ENCODE data around the gene RAB28.

DNA sequence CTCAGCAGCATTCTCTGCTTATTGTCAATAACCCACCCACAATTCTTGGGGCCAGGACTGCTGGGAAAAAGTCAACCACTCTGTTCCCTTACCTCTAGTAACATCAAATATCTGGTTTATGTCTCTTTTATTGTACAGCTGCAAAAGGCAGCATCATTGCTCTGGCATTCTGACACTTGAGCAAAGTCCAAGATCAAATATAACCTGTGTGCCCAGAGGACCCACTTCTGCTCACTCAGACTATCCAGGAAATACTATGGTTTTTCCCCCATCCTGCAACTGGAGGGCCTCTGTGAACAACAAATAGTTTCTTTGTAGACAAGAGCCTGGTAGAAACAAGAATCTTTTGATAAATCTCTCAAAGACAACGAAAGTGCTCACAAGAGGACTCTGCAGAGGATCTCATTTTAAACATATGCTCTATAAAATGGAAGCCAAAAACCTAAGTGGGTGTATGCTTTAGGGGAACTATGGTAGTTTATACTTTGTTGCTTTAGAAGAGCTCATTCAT is 154.7 kb downstream of the RAB28 start:
- TF ChIP-seq, protein P1, sequence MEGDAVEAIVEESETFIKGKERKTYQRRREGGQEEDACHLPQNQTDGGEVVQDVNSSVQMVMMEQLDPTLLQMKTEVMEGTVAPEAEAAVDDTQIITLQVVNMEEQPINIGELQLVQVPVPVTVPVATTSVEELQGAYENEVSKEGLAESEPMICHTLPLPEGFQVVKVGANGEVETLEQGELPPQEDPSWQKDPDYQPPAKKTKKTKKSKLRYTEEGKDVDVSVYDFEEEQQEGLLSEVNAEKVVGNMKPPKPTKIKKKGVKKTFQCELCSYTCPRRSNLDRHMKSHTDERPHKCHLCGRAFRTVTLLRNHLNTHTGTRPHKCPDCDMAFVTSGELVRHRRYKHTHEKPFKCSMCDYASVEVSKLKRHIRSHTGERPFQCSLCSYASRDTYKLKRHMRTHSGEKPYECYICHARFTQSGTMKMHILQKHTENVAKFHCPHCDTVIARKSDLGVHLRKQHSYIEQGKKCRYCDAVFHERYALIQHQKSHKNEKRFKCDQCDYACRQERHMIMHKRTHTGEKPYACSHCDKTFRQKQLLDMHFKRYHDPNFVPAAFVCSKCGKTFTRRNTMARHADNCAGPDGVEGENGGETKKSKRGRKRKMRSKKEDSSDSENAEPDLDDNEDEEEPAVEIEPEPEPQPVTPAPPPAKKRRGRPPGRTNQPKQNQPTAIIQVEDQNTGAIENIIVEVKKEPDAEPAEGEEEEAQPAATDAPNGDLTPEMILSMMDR (IDR thresholded peaks at IDR 0.05): no peak
- no peak for TF ChIP-seq FOXM1 (IDR thresholded peaks at IDR 0.05; ENCODE audit: low read depth)
- no peak for TF ChIP-seq RFX5 (IDR thresholded peaks at IDR 0.05; ENCODE audit: low read length)
- no peak for TF ChIP-seq RCOR1 (IDR thresholded peaks at IDR 0.05; ENCODE audit: low read length)
- TF ChIP-seq CHD2 (IDR thresholded peaks at IDR 0.05; ENCODE audit: low read length, partially characterized antibody): no peak
- no peak for TF ChIP-seq EP300 (IDR thresholded peaks at IDR 0.05; ENCODE audit: borderline replicate concordance in 1 of 2, low read depth in 1 of 2, low read length in 1 of 2)
- no peak for TF ChIP-seq POLR2AphosphoS5 (IDR thresholded peaks at IDR 0.05; ENCODE audit: low read depth, low read length)
- TF ChIP-seq, protein P2, sequence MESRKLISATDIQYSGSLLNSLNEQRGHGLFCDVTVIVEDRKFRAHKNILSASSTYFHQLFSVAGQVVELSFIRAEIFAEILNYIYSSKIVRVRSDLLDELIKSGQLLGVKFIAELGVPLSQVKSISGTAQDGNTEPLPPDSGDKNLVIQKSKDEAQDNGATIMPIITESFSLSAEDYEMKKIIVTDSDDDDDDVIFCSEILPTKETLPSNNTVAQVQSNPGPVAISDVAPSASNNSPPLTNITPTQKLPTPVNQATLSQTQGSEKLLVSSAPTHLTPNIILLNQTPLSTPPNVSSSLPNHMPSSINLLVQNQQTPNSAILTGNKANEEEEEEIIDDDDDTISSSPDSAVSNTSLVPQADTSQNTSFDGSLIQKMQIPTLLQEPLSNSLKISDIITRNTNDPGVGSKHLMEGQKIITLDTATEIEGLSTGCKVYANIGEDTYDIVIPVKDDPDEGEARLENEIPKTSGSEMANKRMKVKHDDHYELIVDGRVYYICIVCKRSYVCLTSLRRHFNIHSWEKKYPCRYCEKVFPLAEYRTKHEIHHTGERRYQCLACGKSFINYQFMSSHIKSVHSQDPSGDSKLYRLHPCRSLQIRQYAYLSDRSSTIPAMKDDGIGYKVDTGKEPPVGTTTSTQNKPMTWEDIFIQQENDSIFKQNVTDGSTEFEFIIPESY (IDR thresholded peaks at IDR 0.05; ENCODE audit: borderline replicate concordance, low read depth): no peak
- TF ChIP-seq RAD21 (IDR thresholded peaks at IDR 0.05; ENCODE audit: low read length): no peak

Data from SK-N-SH (cell line).